Kasumi-1 (cell line): ENCODE results near the gene GNB1L.

Experiments
- DNase-seq, 2 experiments: peaks; one replicate each; lab custom pipeline; 2025; lab: John Stamatoyannopoulos, UW

The GNB1L gene

GRCh38 chr22:19775496-19776325, 79.0 kb downstream of the GNB1L start:
- DNase-seq, result no peak

- DNase-seq, result no peak
Observed at GRCh38 chr22:19774628-19775027, 80.0 kb downstream of the GNB1L start.

- DNase-seq, result no peak
Observed at GRCh38 chr22:19773470-19774040, 81.1 kb downstream of the GNB1L start.

GRCh38 chr22:19772673-19773469, 81.8 kb downstream of the GNB1L start:
- DNase-seq, result peak; percentile 48 to 49

GRCh38 chr22:19772422-19772672, 82.3 kb downstream of the GNB1L start:
- DNase-seq, result no peak

GRCh38 chr22:19770349-19771220, 84.1 kb downstream of the GNB1L start:
- no peak for DNase-seq

GRCh38 chr22:19769393-19769715, 85.3 kb downstream of the GNB1L start:
- no peak for DNase-seq

GRCh38 chr22:19767427-19768341, 87.0 kb downstream of the GNB1L start:
- no peak for DNase-seq

GRCh38 chr22:19766511-19767426, 87.9 kb downstream of the GNB1L start:
- peak; percentile 88 to 92 for DNase-seq

- DNase-seq, result no peak
Observed at GRCh38 chr22:19766240-19766510, 88.5 kb downstream of the GNB1L start.

GRCh38 chr22:19765477-19766239, 89.0 kb downstream of the GNB1L start:
- no peak for DNase-seq

GRCh38 chr22:19764636-19765476, 89.8 kb downstream of the GNB1L start:
- no peak for DNase-seq

GRCh38 chr22:19764299-19764593, 90.4 kb downstream of the GNB1L start:
- DNase-seq, result no peak

- DNase-seq, result no peak
Observed at GRCh38 chr22:19763458-19764298, 91.0 kb downstream of the GNB1L start.

- DNase-seq, result no peak
Observed at GRCh38 chr22:19762568-19763457, 91.9 kb downstream of the GNB1L start.

- DNase-seq, result peak; percentile 35 to 42
Observed at GRCh38 chr22:19761725-19762567, 92.7 kb downstream of the GNB1L start.
